RWPE2 (cell line): ENCODE results near the gene DACH1.
A peak's percentile ranks its signal among the peaks of the same experiment; 100 is the strongest.
"Not testable (repeated sequence)": the region's sequence is repeated elsewhere in the genome, so short reads cannot be mapped to it uniquely, and the experiment has no call there.

ENCODE experiments used
- ATAC-seq: fragments of 200-7000 bp; cut with Tn5 transposase; 3 replicates; pipeline ENCODE4 v1.9.1; 2021; ENCODE audit warnings: low read depth
- DNase-seq: peaks from one replicate; pipeline ENCODE4 v3.0.0-alpha.2; 2020; ENCODE audit warnings: low spot score
- H3K27ac ChIP-seq: fragments of 450-650 bp; 2 replicates; pipeline ENCODE4 v1.5.1; 2017; ENCODE audit warnings: mild to moderate bottlenecking; ENCODE audit not compliant: poor library complexity, severe bottlenecking
- H3K27me3 ChIP-seq: fragments of 250-450 bp; sonication (Bioruptor Pico); 2 replicates; pipeline ENCODE4 v1.5.1; 2021; ENCODE audit warnings: mild to moderate bottlenecking, moderate library complexity; ENCODE audit not compliant: insufficient read depth, poor library complexity, severe bottlenecking
- H3K36me3 ChIP-seq: fragments of 250-450 bp; sonication (Bioruptor Pico); 2 replicates; pipeline ENCODE4 v1.5.1; 2020; ENCODE audit warnings: low read depth, mild to moderate bottlenecking, moderate library complexity
- H3K4me1 ChIP-seq: fragments of 250-450 bp; sonication (Bioruptor Pico); 2 replicates; pipeline ENCODE4 v1.5.1; 2021; ENCODE audit warnings: mild to moderate bottlenecking, moderate library complexity; ENCODE audit not compliant: insufficient read depth, poor library complexity, severe bottlenecking
- H3K4me3 ChIP-seq: fragments of 250-450 bp; sonication (Bioruptor Pico); 2 replicates; pipeline ENCODE4 v1.5.1; 2021; ENCODE audit warnings: mild to moderate bottlenecking, moderate library complexity; ENCODE audit not compliant: severe bottlenecking
- H3K9me3 ChIP-seq: fragments of 250-450 bp; sonication (Bioruptor Pico); 2 replicates; pipeline ENCODE4 v1.5.1; 2021; ENCODE audit warnings: mild to moderate bottlenecking, moderate library complexity; ENCODE audit not compliant: severe bottlenecking
- TF ChIP-seq, protein P1 (sequence below): fragments of 450-650 bp; IDR thresholded peaks from one replicate; pipeline ENCODE4 v1.5.1; 2017; ENCODE audit warnings: mild to moderate bottlenecking, moderate library complexity; ENCODE audit not compliant: poor library complexity, severe bottlenecking

DACH1 gene

DNA sequence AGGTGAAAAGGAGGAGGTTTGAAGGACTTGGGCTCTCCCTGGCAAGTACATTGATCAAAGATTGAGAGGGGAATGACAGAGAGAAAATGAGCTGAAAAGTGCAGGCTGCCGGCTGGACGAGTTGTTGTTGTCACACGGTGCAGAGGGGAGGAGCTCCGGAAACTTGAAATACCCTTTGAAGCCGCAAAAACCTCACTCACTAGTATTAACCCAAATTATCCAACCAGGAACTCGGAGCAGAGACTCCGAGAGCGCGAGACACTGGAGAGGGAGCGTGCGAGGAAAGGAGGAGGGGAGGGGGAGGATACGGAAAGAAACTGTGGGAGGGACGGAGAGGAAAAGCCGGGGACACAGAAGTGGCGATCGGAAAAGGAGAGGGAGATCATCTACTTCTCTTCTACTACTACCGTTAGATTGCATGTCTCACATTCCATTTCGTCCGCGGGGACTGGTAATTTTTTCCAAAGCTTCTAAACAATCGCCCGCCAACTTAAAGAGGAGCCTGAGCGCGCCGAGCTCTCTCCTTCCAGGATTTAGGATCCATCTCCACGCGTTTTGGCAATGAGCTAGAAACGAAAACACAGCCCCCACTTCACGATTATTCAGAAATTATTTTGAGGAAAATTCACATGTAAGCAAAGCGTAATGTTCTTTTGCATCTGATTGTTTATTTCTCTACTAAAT, at the start of gene DACH1:
Gene DACH1, minus strand, starts transcription at position 74 of the 684 bp plus-strand sequence.
- Histone ChIP-seq H3K27me3 (peaks cover 93% of the 10 kb centered on the region), H3K4me1 (no peaks in the 10 kb centered on the region), H3K4me3 (peak within 1 kb of the TSS; percentile 8), H3K36me3 (no peaks in the 10 kb centered on the region), H3K27ac (no peak within 1 kb of the TSS), H3K9me3 (no peaks in the 10 kb centered on the region)
- DNase-seq (no peak), ATAC-seq (peak; percentile 56)
- TF ChIP-seq, protein P1, sequence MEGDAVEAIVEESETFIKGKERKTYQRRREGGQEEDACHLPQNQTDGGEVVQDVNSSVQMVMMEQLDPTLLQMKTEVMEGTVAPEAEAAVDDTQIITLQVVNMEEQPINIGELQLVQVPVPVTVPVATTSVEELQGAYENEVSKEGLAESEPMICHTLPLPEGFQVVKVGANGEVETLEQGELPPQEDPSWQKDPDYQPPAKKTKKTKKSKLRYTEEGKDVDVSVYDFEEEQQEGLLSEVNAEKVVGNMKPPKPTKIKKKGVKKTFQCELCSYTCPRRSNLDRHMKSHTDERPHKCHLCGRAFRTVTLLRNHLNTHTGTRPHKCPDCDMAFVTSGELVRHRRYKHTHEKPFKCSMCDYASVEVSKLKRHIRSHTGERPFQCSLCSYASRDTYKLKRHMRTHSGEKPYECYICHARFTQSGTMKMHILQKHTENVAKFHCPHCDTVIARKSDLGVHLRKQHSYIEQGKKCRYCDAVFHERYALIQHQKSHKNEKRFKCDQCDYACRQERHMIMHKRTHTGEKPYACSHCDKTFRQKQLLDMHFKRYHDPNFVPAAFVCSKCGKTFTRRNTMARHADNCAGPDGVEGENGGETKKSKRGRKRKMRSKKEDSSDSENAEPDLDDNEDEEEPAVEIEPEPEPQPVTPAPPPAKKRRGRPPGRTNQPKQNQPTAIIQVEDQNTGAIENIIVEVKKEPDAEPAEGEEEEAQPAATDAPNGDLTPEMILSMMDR = no peak

DNA sequence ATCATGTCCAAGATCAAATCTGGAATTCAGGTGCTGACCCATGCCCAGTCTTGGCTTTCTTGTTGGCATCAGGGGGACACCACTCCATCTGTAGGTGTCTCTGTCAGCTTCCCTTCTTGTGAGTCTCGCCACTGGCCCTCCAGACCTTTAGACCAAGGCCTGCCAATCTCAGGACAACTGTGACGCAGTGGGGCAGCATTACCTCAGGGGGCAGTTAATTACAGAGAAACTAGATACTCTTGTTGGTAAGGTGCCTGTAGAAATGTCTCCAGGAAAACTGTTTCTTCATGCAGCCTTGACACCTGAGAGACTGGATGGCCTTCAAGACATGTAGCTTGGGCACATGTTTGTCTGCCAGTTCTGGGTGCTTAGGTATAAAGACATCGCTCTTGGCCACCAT, 46.7 kb upstream of the DACH1 start:
- Histone ChIP-seq H3K27ac (no peak overlapping the region), H3K4me1 (no peaks in the 10 kb centered on the region), H3K9me3 (no peaks in the 10 kb centered on the region), H3K4me3 (no peak overlapping the region), H3K27me3 (peaks cover 2% of the 10 kb centered on the region), H3K36me3 (no peaks in the 10 kb centered on the region)
- ATAC-seq (no peak), DNase-seq (no peak)
- TF ChIP-seq, protein P1 = no peak

DNA sequence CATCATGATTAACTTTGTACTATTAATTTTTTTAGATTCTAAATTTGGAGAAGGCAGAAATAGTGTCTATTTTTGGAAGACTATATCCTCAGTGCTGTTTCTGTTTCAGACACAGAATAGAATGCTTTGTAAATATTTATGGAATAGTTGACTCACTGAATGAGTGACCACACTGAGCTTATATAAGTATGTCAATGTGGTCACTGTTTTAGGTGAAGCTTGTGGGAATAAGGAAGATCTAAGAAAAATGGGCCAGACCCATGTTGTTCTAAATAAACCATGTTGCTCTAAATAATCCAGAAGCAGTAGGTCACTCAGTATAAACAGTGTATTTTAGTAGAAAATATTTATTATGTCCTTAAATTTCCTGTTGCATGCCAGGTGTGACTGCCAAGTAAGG, 45.5 kb upstream of the DACH1 start:
- no peak for DNase-seq
- Histone ChIP-seq H3K27me3 (peaks cover 2% of the 10 kb centered on the region), H3K4me1 (no peaks in the 10 kb centered on the region), H3K4me3 (no peak overlapping the region), H3K36me3 (no peaks in the 10 kb centered on the region), H3K9me3 (no peaks in the 10 kb centered on the region), H3K27ac (no peak overlapping the region)
- TF ChIP-seq, protein P1 = no peak
- ATAC-seq = no peak

DNA sequence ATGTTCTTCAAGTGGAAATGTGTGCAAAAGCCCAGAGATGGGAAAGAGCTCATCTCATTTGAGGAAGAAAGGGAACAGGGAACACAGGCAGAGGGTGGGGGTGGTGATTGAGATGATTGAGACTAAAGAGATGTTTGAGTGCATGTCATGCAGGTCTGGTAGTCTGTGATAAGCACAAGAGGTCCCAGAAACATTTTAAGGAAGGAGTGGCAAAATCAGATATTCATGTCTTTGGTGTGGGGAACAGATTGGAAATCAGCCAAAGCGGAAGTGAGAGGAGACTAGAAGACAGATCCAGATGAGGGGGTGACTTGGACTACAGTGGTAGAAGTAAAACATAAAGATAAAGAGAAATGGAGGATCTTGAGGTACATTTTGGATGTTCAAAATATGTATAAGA, 39.4 kb upstream of the DACH1 start:
- Histone ChIP-seq H3K4me1 (no peaks in the 10 kb centered on the region), H3K36me3 (no peaks in the 10 kb centered on the region), H3K27ac (no peak overlapping the region), H3K27me3 (peaks cover 2% of the 10 kb centered on the region), H3K9me3 (no peaks in the 10 kb centered on the region), H3K4me3 (no peak overlapping the region)
- TF ChIP-seq, protein P1 = no peak
- ATAC-seq = no peak
- DNase-seq = no peak

DNA sequence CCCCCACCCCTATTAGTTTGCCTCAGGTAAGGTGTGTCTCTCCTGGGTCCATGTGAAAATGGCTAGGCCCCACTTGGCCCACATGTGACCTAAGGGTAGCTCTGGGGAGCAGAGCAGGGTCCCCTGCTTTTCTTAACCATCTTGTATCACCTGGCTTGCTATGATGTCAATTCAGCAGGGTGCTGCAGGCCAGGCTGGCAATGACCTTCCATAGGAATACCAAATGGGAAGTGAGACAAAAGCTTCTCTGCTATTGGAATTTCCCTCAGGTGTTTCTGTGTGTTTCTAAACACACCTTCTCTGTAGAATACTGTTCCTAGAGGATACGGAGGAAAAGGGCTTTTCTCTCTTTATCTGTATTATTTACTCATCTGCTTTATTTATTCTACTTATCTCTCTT, 35.7 kb upstream of the DACH1 start:
- TF ChIP-seq, protein P1 = no peak
- H3K36me3 ChIP-seq = no peaks in the 10 kb centered on the region
- no peaks in the 10 kb centered on the region for H3K9me3 ChIP-seq
- ATAC-seq (no peak), DNase-seq (no peak)
- peaks cover 3% of the 10 kb centered on the region for H3K27me3 ChIP-seq
- H3K4me3 ChIP-seq = no peak overlapping the region
- H3K27ac ChIP-seq = no peak overlapping the region
- H3K4me1 ChIP-seq = no peaks in the 10 kb centered on the region

DNA sequence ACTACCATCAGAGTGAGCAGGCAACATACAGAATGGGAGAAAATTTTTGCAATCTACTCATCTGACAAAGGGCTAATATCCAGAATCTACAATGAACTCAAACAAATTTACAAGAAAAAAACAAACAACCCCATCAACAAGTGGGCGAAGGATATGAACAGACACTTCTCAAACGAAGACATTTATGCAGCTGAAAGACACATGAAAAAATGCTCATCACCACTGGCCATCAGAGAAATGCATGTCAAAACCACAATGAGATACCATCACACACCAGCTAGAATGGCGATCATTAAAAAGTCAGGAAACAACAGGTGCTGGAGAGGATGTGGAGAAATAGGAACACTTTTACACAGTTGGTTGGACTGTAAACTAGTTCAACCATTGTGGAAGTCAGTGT, 26.5 kb upstream of the DACH1 start:
- not testable (repeated sequence) for H3K36me3 ChIP-seq, H3K9me3 ChIP-seq, DNase-seq, H3K4me3 ChIP-seq, H3K4me1 ChIP-seq, H3K27ac ChIP-seq, ATAC-seq, H3K27me3 ChIP-seq
